ENCODE measurements around the gene CACNB2. TPM values are rescaled to one million over a fixed set of nuclear protein-coding genes. Genes with fewer than 3 reads are reported as not detected.

CACNB2 gene
- total RNA-seq, 1 experiment from 2014 or later: not detected

DNA sequence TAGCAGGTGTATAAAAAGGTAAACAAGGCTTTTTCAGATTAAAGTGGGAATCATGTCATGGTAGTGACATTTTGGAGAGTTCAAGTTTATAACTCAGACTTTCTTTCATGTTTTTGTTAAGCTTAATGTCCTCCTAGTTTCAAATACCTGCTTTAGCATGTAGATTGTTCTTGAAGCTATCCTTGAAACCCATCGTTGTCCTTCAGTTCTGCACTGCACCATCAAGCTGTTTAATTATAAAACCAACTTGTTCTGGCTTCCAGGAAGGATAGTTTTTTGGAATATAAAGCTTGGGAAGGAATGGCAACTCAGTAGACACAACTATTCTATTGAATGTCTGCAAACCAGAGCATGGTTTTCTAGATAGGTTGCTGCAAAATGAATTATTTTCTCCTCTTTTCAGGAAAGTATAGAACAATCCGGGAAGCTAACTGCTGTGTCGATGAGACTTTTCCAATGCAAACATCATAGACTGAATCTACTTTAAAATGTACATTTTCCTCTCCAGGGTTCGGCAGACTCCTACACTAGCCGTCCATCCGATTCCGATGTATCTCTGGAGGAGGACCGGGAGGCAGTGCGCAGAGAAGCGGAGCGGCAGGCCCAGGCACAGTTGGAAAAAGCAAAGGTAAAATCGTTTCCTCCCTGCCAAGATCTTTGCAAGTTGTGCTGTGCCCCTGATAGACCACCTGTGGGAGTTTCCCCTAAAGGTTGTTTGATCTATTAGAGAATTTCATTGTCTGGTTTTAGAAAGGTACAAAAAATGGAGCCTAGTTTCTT is 261.4 kb downstream of the CACNB2 start:
- no peak overlapping the region for H3K4me2 ChIP-seq
- CTCF ChIA-PET: no interaction called here
- no peak overlapping the region for H3K4me3 ChIP-seq
- intact Hi-C loops (cut with micrococcal nuclease; ENCODE audit: unreplicated experiment): no loop called here
- POLR2A ChIA-PET (ENCODE audit: unreplicated experiment): interaction anchor here (0.5 kb wide), 1 partner anchor 258 kb away, joined by 8 read pairs; the partner anchor contains the start of gene ARL5B
- no peak for TF ChIP-seq EZH2 (IDR thresholded peaks at IDR 0.05; ENCODE audit: low read depth)
- no peaks in the 10 kb centered on the region for H3K4me1 ChIP-seq (replicated peaks; ENCODE audit: insufficient read depth)
- BruUV-seq (replicated peaks): no TSS peak
- H3K27ac ChIP-seq: no peak overlapping the region
- no peak overlapping the region for H2AFZ ChIP-seq
- peaks cover 3% of the 10 kb centered on the region; the same call in 1 of the 2 replicates for H3K27me3 ChIP-seq (ENCODE audit: insufficient read depth, low read depth)
- H3K9me3 ChIP-seq (ENCODE audit: insufficient read depth, low read depth): no peaks in the 10 kb centered on the region
- no peak for DNase-seq
- no peaks in the 10 kb centered on the region for H3K9me2 ChIP-seq (ENCODE audit: insufficient read depth)
- no peaks in the 10 kb centered on the region for H3K36me3 ChIP-seq (ENCODE audit: low read depth)
- H3K79me2 ChIP-seq (ENCODE audit: low read depth): no peaks in the 10 kb centered on the region
- H3F3A ChIP-seq (ENCODE audit: insufficient read depth, low read depth): no peaks in the 10 kb centered on the region
- no peaks in the 10 kb centered on the region for H4K20me1 ChIP-seq (ENCODE audit: insufficient read depth)

DNA sequence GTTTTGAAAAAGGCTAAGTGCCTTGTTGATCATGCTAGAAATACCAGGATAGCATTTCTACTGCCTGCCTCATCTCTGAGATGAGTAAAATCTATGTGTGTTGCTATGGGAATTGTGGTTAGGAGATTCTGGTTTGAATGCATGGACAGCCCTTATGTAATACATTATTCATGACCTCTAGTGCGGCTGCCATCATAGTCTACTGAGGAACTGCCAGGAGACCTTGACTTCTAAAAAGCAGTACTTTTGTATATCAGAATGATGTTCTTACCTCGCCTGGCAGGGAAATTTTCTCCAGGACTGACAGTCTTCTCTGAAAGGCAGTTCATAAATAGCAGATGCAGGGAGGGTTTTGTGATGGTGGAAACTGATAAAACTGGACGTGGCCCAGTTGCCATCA is 262.6 kb downstream of the CACNB2 start:
- H3K27me3 ChIP-seq (ENCODE audit: insufficient read depth, low read depth): peaks cover 3% of the 10 kb centered on the region; the same call in 1 of the 2 replicates
- H3K4me1 ChIP-seq (replicated peaks; ENCODE audit: insufficient read depth): no peaks in the 10 kb centered on the region
- H3K27ac ChIP-seq: no peak overlapping the region
- POLR2A ChIA-PET (ENCODE audit: unreplicated experiment): no interaction called here
- intact Hi-C loops (cut with micrococcal nuclease; ENCODE audit: unreplicated experiment): no loop called here
- no peaks in the 10 kb centered on the region for H3K79me2 ChIP-seq (ENCODE audit: low read depth)
- no TSS peak for BruUV-seq (replicated peaks)
- no peak overlapping the region for H3K4me3 ChIP-seq
- no peaks in the 10 kb centered on the region for H3K9me2 ChIP-seq (ENCODE audit: insufficient read depth)
- no peaks in the 10 kb centered on the region for H3F3A ChIP-seq (ENCODE audit: insufficient read depth, low read depth)
- CTCF ChIA-PET: no interaction called here
- H3K9me3 ChIP-seq (ENCODE audit: insufficient read depth, low read depth): no peaks in the 10 kb centered on the region
- DNase-seq: no peak
- H3K36me3 ChIP-seq (ENCODE audit: low read depth): no peaks in the 10 kb centered on the region
- no peak overlapping the region for H2AFZ ChIP-seq
- no peaks in the 10 kb centered on the region for H4K20me1 ChIP-seq (ENCODE audit: insufficient read depth)
- no peak for TF ChIP-seq CTCF (conservative IDR thresholded peaks at IDR 0.05)
- TF ChIP-seq EZH2 (IDR thresholded peaks at IDR 0.05; ENCODE audit: low read depth): no peak
- H3K4me2 ChIP-seq: no peak overlapping the region

DNA sequence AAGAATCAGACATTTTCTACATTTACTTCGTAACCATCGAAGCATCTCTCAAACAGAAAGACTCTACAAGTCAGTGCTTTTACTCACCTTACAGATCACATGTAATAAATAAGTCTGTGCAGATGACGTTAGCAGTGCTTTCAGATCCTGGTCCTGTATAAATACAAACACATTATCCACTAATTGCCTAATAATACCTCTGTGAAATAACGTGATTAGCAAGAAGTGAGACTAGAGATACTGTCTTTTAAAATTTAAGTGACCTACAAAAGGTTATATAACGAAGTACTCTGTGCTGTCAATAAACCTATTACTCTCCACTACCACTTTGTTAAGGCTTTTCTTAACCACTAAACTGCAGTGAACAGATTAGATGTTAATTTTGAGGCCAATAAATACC is 264.3 kb downstream of the CACNB2 start:
- Histone ChIP-seq H2AFZ (no peak overlapping the region), H4K20me1 (ENCODE audit: insufficient read depth) (no peaks in the 10 kb centered on the region), H3K9me2 (ENCODE audit: insufficient read depth) (no peaks in the 10 kb centered on the region), H3K9me3 (ENCODE audit: insufficient read depth, low read depth) (no peaks in the 10 kb centered on the region), H3K4me1 (replicated peaks; ENCODE audit: insufficient read depth) (no peaks in the 10 kb centered on the region), H3K27ac (no peak overlapping the region), H3K4me2 (no peak overlapping the region), H3K4me3 (no peak overlapping the region), H3K36me3 (ENCODE audit: low read depth) (no peaks in the 10 kb centered on the region), H3F3A (ENCODE audit: insufficient read depth, low read depth) (no peaks in the 10 kb centered on the region), H3K79me2 (ENCODE audit: low read depth) (no peaks in the 10 kb centered on the region), H3K27me3 (ENCODE audit: insufficient read depth, low read depth) (peaks cover 3% of the 10 kb centered on the region; the same call in 1 of the 2 replicates)
- ChIA-PET CTCF (no interaction called here), POLR2A (ENCODE audit: unreplicated experiment) (no interaction called here)
- no peak for DNase-seq
- intact Hi-C loops (cut with micrococcal nuclease; ENCODE audit: unreplicated experiment): no loop called here
- BruUV-seq (replicated peaks): no TSS peak
- TF ChIP-seq CTCF (conservative IDR thresholded peaks at IDR 0.05) (no peak), EZH2 (IDR thresholded peaks at IDR 0.05; ENCODE audit: low read depth) (no peak)
